AG09319 (cell line): ENCODE measurements around the gene ANKRD17.

Experiments used
- DNase-seq: peaks from one replicate; pipeline ENCODE4 v3.0.0-alpha.2; 2010; ENCODE audit warnings: low read depth; ENCODE audit errors: extremely low read depth
- TF ChIP-seq, protein P1 (sequence below): IDR thresholded peaks from 2 replicates; pipeline ENCODE4 v1.5.1; 2011; ENCODE audit warnings: low read depth, mild to moderate bottlenecking, inconsistent platforms, low read length, moderate library complexity

The ANKRD17 gene

GRCh38 chr4:73034896-73035295 is 223.7 kb downstream of the ANKRD17 start:
- TF ChIP-seq, protein P1, sequence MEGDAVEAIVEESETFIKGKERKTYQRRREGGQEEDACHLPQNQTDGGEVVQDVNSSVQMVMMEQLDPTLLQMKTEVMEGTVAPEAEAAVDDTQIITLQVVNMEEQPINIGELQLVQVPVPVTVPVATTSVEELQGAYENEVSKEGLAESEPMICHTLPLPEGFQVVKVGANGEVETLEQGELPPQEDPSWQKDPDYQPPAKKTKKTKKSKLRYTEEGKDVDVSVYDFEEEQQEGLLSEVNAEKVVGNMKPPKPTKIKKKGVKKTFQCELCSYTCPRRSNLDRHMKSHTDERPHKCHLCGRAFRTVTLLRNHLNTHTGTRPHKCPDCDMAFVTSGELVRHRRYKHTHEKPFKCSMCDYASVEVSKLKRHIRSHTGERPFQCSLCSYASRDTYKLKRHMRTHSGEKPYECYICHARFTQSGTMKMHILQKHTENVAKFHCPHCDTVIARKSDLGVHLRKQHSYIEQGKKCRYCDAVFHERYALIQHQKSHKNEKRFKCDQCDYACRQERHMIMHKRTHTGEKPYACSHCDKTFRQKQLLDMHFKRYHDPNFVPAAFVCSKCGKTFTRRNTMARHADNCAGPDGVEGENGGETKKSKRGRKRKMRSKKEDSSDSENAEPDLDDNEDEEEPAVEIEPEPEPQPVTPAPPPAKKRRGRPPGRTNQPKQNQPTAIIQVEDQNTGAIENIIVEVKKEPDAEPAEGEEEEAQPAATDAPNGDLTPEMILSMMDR = no peak
- DNase-seq = no peak

GRCh38 chr4:73028621-73029020 is 230.0 kb downstream of the ANKRD17 start:
- TF ChIP-seq, protein P1 = no peak
- no peak for DNase-seq
